Fibroblast of lung (primary cell): ENCODE measurements around the gene KCTD18.

Experiments
- EZH2 ChIP-seq: IDR thresholded peaks from 2 replicates; pipeline ENCODE4 v1.5.1; 2012; ENCODE audit warnings: low read length, control low read depth, mild to moderate bottlenecking; ENCODE audit errors: missing control alignments
- TF ChIP-seq, protein P1 (sequence below), 2 donors: IDR thresholded peaks in 1 of 2; conservative IDR thresholded peaks in 1 of 2; 1 replicate in 1 of 2; 2 replicates in 1 of 2; pipeline ENCODE4 v1.5.1; 2011 to 2012; ENCODE audit warnings: low read length in 2 of 2, control low read depth in 1 of 2, inconsistent platforms in 1 of 2, low read depth in 1 of 2, mild to moderate bottlenecking in 1 of 2

DNA sequence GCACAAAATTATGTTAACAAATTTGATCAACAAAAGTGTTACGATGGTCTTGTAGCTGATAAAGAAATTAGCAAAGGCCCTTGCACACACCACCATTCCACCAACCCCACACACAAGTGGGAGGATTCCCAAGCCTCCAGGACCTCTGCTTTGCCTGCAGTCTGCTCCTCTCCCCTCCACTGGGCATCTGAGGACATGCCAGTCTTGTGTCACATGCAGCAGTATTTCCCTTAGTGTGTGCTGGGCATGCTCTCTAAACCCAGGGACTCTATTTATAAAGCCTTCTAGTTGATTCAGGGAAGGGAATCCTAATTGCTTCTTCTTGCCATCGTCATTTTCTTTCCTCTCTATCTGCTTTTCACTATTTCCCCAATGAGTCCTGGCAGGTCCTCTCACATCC, 53.3 kb downstream of the KCTD18 start:
- TF ChIP-seq EZH2: no peak
- TF ChIP-seq, protein P1, sequence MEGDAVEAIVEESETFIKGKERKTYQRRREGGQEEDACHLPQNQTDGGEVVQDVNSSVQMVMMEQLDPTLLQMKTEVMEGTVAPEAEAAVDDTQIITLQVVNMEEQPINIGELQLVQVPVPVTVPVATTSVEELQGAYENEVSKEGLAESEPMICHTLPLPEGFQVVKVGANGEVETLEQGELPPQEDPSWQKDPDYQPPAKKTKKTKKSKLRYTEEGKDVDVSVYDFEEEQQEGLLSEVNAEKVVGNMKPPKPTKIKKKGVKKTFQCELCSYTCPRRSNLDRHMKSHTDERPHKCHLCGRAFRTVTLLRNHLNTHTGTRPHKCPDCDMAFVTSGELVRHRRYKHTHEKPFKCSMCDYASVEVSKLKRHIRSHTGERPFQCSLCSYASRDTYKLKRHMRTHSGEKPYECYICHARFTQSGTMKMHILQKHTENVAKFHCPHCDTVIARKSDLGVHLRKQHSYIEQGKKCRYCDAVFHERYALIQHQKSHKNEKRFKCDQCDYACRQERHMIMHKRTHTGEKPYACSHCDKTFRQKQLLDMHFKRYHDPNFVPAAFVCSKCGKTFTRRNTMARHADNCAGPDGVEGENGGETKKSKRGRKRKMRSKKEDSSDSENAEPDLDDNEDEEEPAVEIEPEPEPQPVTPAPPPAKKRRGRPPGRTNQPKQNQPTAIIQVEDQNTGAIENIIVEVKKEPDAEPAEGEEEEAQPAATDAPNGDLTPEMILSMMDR (conservative IDR thresholded peaks at IDR 0.05 in 1 of 2, IDR thresholded peaks at IDR 0.05 in 1 of 2; ENCODE audit: low read depth in 1 of 2, low read length in 2 of 2): no peak
